H1 (cell line): ENCODE data around the gene FGF19. TPM values are rescaled to one million over a fixed set of nuclear protein-coding genes. Genes with fewer than 3 reads are reported as not detected.

Experiments used
- CTCF ChIA-PET: fragments of 300-600 bp; sonication (Branson Sonifier 250); formaldehyde crosslinking; loops from one replicate; lab custom pipeline; 2021; ENCODE audit not compliant: partially characterized antibody; lab: Charles Lee
- POLR2A ChIA-PET: fragments of 300-600 bp; sonication (Branson Sonifier 250); formaldehyde crosslinking; loops from one replicate; lab custom pipeline; 2021; ENCODE audit warnings: inconsistent platforms; ENCODE audit not compliant: partially characterized antibody; lab: Charles Lee
- DNase-seq, 2 experiments: peaks; one replicate each; pipeline versions ENCODE4 v3.0.0 to v3.0.0-alpha.2; 2010 to 2022; ENCODE audit warnings: low spot score in 2 of 2, low read depth in 1 of 2, mixed read lengths in 1 of 2
- FAIRE-seq: peaks from 2 replicates; lab custom pipeline; 2011; peaks lifted over from hg19 to GRCh38; lab: Jason Lieb, UNC
- H2AFZ ChIP-seq: 2 replicates; pipeline ENCODE4 v1.8.1; 2012; ENCODE audit warnings: low read length, inconsistent platforms
- H2AK5ac ChIP-seq: 2 replicates; pipeline ENCODE4 v1.6.1; 2013; ENCODE audit warnings: low read depth, low read length
- H2BK120ac ChIP-seq: replicated peaks from 2 replicates; pipeline ENCODE3; 2013; ENCODE audit warnings: low read depth, low read length, inconsistent platforms
- H2BK12ac ChIP-seq: 2 replicates; pipeline ENCODE4 v1.6.1; 2013; ENCODE audit warnings: low read depth, low read length
- H2BK15ac ChIP-seq: 2 replicates; pipeline ENCODE4 v1.6.1; 2013; ENCODE audit warnings: low read length
- H2BK20ac ChIP-seq: 2 replicates; pipeline ENCODE4 v1.6.1; 2013; ENCODE audit warnings: low read length
- H2BK5ac ChIP-seq: 2 replicates; pipeline ENCODE4 v1.6.1; 2013; ENCODE audit warnings: low read depth, low read length
- H3K14ac ChIP-seq: 2 replicates; pipeline ENCODE4 v1.6.1; 2013; ENCODE audit warnings: inconsistent platforms; ENCODE audit not compliant: insufficient read length
- H3K18ac ChIP-seq: 2 replicates; pipeline ENCODE4 v1.6.1; 2013; ENCODE audit warnings: low read length; ENCODE audit errors: extremely low read depth
- H3K23ac ChIP-seq: 2 replicates; pipeline ENCODE4 v1.6.1; 2013; ENCODE audit warnings: inconsistent platforms; ENCODE audit not compliant: insufficient read length
- H3K23me2 ChIP-seq: 2 replicates; pipeline ENCODE4 v1.6.1; 2013; ENCODE audit warnings: low read depth, low read length
- H3K27ac ChIP-seq: 2 replicates; pipeline ENCODE4 v1.6.1; 2011; ENCODE audit warnings: low read depth, low read length, inconsistent platforms
- H3K27me3 ChIP-seq, 4 experiments: replicated peaks in 1 of 4; 1 replicate in 1 of 4; 2 replicates in 3 of 4; pipeline versions ENCODE4 v1.6.1 to v1.8.1; 2011 to 2013; ENCODE audit warnings: low read length in 3 of 4, mild to moderate bottlenecking in 3 of 4, inconsistent platforms in 2 of 4, mixed read lengths in 2 of 4, moderate library complexity in 1 of 4; ENCODE audit not compliant: control insufficient read depth in 3 of 4, insufficient read depth in 3 of 4; ENCODE audit errors: extremely low read depth in 1 of 4
- H3K36me3 ChIP-seq, 4 experiments: 2 replicates each; pipeline versions ENCODE4 v1.6.1 to v1.8.1; 2011 to 2013; ENCODE audit warnings: mild to moderate bottlenecking in 4 of 4, low read length in 3 of 4, moderate library complexity in 2 of 4, control low read depth in 1 of 4, inconsistent platforms in 1 of 4; ENCODE audit not compliant: insufficient read depth in 4 of 4, control insufficient read depth in 2 of 4
- H3K4ac ChIP-seq: replicated peaks from 2 replicates; pipeline ENCODE3; 2013; ENCODE audit warnings: low read length, low read depth, mixed read lengths, inconsistent platforms; ENCODE audit not compliant: insufficient read length
- H3K4me1 ChIP-seq, 4 experiments: replicated peaks in 1 of 4; 1 replicate in 1 of 4; 2 replicates in 3 of 4; pipeline versions ENCODE4 v1.6.1 to v1.8.1; 2011 to 2013; ENCODE audit warnings: low read length in 3 of 4, inconsistent platforms in 2 of 4, mixed read lengths in 1 of 4; ENCODE audit not compliant: insufficient read depth in 4 of 4, control insufficient read depth in 3 of 4
- H3K4me2 ChIP-seq, 2 experiments: 2 replicates each; pipeline versions ENCODE4 v1.6.1 to v1.8.1; 2011 to 2013; ENCODE audit warnings: low read depth in 2 of 2, low read length in 2 of 2, control low read depth in 1 of 2, inconsistent platforms in 1 of 2, mild to moderate bottlenecking in 1 of 2; ENCODE audit not compliant: insufficient read depth in 1 of 2
- H3K4me3 ChIP-seq, 4 experiments: fragments of 200-600, 300-600 bp in 1 of 4; sonication (generic), shearing (Covaris generic), sonication (Bioruptor Twin) in 1 of 4; 2 replicates each; pipeline versions ENCODE4 v1.5.1 to v1.8.1; 2011 to 2016; ENCODE audit warnings: low read length in 4 of 4, low read depth in 3 of 4, control low read depth in 2 of 4, inconsistent platforms in 2 of 4, mild to moderate bottlenecking in 2 of 4, mixed read lengths in 1 of 4, moderate library complexity in 1 of 4; ENCODE audit not compliant: insufficient read depth in 2 of 4; ENCODE audit errors: extremely low read depth in 1 of 4
- H3K56ac ChIP-seq: replicated peaks from 2 replicates; pipeline ENCODE3; 2013; ENCODE audit warnings: low read depth, mild to moderate bottlenecking, mixed read lengths, low read length, inconsistent platforms; ENCODE audit not compliant: insufficient read length
- H3K79me1 ChIP-seq: 2 replicates; pipeline ENCODE4 v1.6.1; 2013; ENCODE audit warnings: low read depth, low read length, control low read depth
- H3K79me2 ChIP-seq, 2 experiments: 2 replicates each; pipeline versions ENCODE4 v1.6.1 to v1.8.1; 2012 to 2013; ENCODE audit warnings: low read length in 2 of 2, mild to moderate bottlenecking in 2 of 2, inconsistent platforms in 1 of 2; ENCODE audit not compliant: insufficient read depth in 2 of 2, control insufficient read depth in 1 of 2
- H3K9ac ChIP-seq, 4 experiments: replicated peaks in 1 of 4; 1 replicate in 1 of 4; 2 replicates in 3 of 4; pipeline versions ENCODE4 v1.6.1 to v1.8.1; 2011 to 2013; ENCODE audit warnings: low read depth in 3 of 4, low read length in 3 of 4, control low read depth in 2 of 4, mild to moderate bottlenecking in 2 of 4, moderate library complexity in 2 of 4, inconsistent platforms in 1 of 4; ENCODE audit errors: extremely low read depth in 1 of 4
- H3K9me3 ChIP-seq, 2 experiments: 2 replicates each; pipeline versions ENCODE4 v1.6.1 to v1.8.1; 2012 to 2013; ENCODE audit warnings: mild to moderate bottlenecking in 2 of 2, moderate library complexity in 2 of 2, control low read depth in 1 of 2, inconsistent platforms in 1 of 2, low read depth in 1 of 2, low read length in 1 of 2, mixed read lengths in 1 of 2; ENCODE audit not compliant: insufficient read depth in 2 of 2
- H4K20me1 ChIP-seq, 2 experiments: replicated peaks in 1 of 2; 2 replicates each; pipeline versions ENCODE3 to v1.8.1; 2011 to 2013; ENCODE audit warnings: inconsistent platforms in 2 of 2, low read length in 2 of 2, mild to moderate bottlenecking in 1 of 2; ENCODE audit not compliant: insufficient read depth in 2 of 2, control insufficient read depth in 1 of 2
- H4K5ac ChIP-seq: 2 replicates; pipeline ENCODE4 v1.6.1; 2013; ENCODE audit warnings: low read length, low read depth, mixed read lengths, inconsistent platforms; ENCODE audit not compliant: insufficient read length
- H4K8ac ChIP-seq: 2 replicates; pipeline ENCODE4 v1.8.0; 2013; ENCODE audit warnings: mild to moderate bottlenecking, moderate library complexity, low read length, inconsistent platforms; ENCODE audit not compliant: insufficient read depth; ENCODE audit errors: extremely low read depth
- H4K91ac ChIP-seq: replicated peaks from 2 replicates; pipeline ENCODE3; 2013; ENCODE audit warnings: low read length, mixed read lengths, inconsistent platforms; ENCODE audit not compliant: insufficient read length
- CBX5 ChIP-seq: fragments of 300-800, 300-1000 bp; sonication (generic); IDR thresholded peaks from 2 replicates; pipeline ENCODE4 v1.7.1; 2016; ENCODE audit warnings: antibody characterized with exemption, low read length, low read depth
- CBX8 ChIP-seq: fragments of 300-800, 300-1000 bp; sonication (generic); IDR thresholded peaks from 2 replicates; pipeline ENCODE4 v1.7.1; 2016; ENCODE audit warnings: low read depth, low read length, borderline replicate concordance
- EP300 ChIP-seq, 2 experiments: IDR thresholded peaks; 1 replicate in 1 of 2; 2 replicates in 1 of 2; pipeline ENCODE4 v1.6.1; 2011 to 2012; ENCODE audit warnings: low read depth in 2 of 2, low read length in 2 of 2, mild to moderate bottlenecking in 2 of 2, borderline replicate concordance in 1 of 2, inconsistent platforms in 1 of 2, moderate library complexity in 1 of 2
- GABPA ChIP-seq: IDR thresholded peaks from 2 replicates; pipeline ENCODE4 v1.6.1; 2011; ENCODE audit warnings: mild to moderate bottlenecking, low read length, moderate library complexity, borderline replicate concordance; ENCODE audit not compliant: insufficient read depth
- GTF2F1 ChIP-seq: IDR thresholded peaks from 2 replicates; pipeline ENCODE4 v1.6.1; 2012; ENCODE audit warnings: low read depth, low read length, improper control_type of control experiment, borderline replicate concordance
- HDAC2 ChIP-seq, 2 experiments: fragments of 300-600 bp in 1 of 2; sonication (generic) in 1 of 2; IDR thresholded peaks; 2 replicates each; pipeline ENCODE4 v1.6.1; 2011 to 2012; ENCODE audit warnings: low read depth in 2 of 2, low read length in 2 of 2, mild to moderate bottlenecking in 2 of 2, moderate library complexity in 2 of 2, borderline replicate concordance in 1 of 2, inconsistent platforms in 1 of 2
- KDM5A ChIP-seq: fragments of 200-600 bp; IDR thresholded peaks from 2 replicates; pipeline ENCODE4 v1.7.1; 2012; ENCODE audit warnings: mild to moderate bottlenecking, low read length, inconsistent platforms, mixed read lengths
- RXRA ChIP-seq: IDR thresholded peaks from 2 replicates; pipeline ENCODE4 v1.6.1; 2011; ENCODE audit warnings: low read depth, mild to moderate bottlenecking, low read length, moderate library complexity; ENCODE audit not compliant: insufficient read depth
- SAP30 ChIP-seq: fragments of 300-600 bp; sonication (generic); IDR thresholded peaks from 2 replicates; pipeline ENCODE4 v1.7.1; 2012; ENCODE audit warnings: low read length, moderate library complexity, mild to moderate bottlenecking, inconsistent platforms; ENCODE audit not compliant: insufficient read depth, insufficient replicate concordance
- WGBS, 2 experiments: shearing (Covaris generic) in 1 of 2; methylation state at CpG; one replicate each; pipeline versions ENCODE4 v1.1.6 to v1.1.7; 2013 to 2015; ENCODE audit warnings: low lambda C conversion rate in 2 of 2, mixed read lengths in 2 of 2, inconsistent platforms in 1 of 2, low coverage in 1 of 2, missing lambda C conversion rate in 1 of 2; ENCODE audit not compliant: insufficient replicate concordance in 2 of 2, insufficient coverage in 1 of 2, insufficient read length in 1 of 2; ENCODE audit errors: extremely low coverage in 1 of 2, missing lambda C conversion rate in 1 of 2; 5-methylcytosine and 5-hydroxymethylcytosine counted together
- polyA plus RNA-seq, 7 experiments: library from polyadenylated mRNA; depleted of rRNA in 3 of 7; stranded (reverse) in 5 of 7; unstranded in 2 of 7; fragments of >200 nt in 5 of 7; fragments of 200-250 nt in 2 of 7; gene quantifications; 1 replicate in 5 of 7; 2 replicates in 1 of 7; 4 replicates in 1 of 7; pipeline versions ENCODE4 v1.2.1 to v1.2.3, GENCODE V29; 2011 to 2013; ENCODE audit warnings: missing spikeins in 2 of 7, mixed read lengths in 2 of 7
- total RNA-seq: library from RNA; stranded (reverse); fragmentation: NEBNext Ultra II Directional; extraction: Animal tissue kit (Norgen Biotek cat#: 25700); gene quantifications from 2 replicates; pipeline ENCODE4 v1.2.1, GENCODE V29; 2021
- TF ChIP-seq, protein P1 (sequence below): IDR thresholded peaks from 2 replicates; pipeline ENCODE4 v1.6.1; 2011; ENCODE audit warnings: low read length, improper control_type of control experiment

FGF19 gene
- total and polyA plus RNA-seq, 2 of the 8 experiments (the other 6 are each of a cell fraction or from before 2014, with no cell fraction given) = 9.6 to 14.8 TPM

DNA sequence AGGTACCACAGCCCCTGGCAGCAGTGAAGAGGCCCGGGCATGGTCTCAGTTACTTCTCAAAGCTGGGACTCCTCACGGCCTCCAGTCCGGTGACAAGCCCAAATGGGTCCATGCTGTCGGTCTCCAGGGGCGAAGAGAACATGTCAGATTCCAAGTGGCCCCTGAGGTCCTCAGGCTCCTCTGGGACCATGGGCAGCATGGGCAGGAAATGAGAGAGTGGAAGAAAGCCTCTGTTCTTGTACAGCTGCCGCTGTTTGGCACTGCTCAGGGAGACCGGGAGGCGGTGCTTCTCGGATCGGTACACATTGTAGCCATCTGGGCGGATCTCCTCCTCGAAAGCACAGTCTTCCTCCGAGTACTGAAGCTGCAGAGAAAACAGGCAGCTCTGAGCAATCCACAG lies 4.6 kb downstream of the FGF19 start:
- no peak overlapping the region for H2AFZ ChIP-seq
- no peak overlapping the region; a peak in 1 of 7 replicates for H3K9ac ChIP-seq
- ChIA-PET POLR2A (interaction anchor here (1.1 to 4.2 kb wide), 2 partner anchors 10 to 41 kb away, joined by 3 to 23 read pairs; no protein-coding TSS in a partner anchor), CTCF (interaction anchor here (1.1 to 1.2 kb wide), 3 partner anchors 10 to 102 kb away, joined by 4 read pairs; no protein-coding TSS in a partner anchor)
- peaks cover 6 to 25% (median 12%) of the 10 kb centered on the region in 4 experiments; a peak in 6 of 7 replicates for H3K4me1 ChIP-seq
- H3K79me1 ChIP-seq = no peaks in the 10 kb centered on the region; the same call in 1 of the 2 replicates
- DNase-seq = no peak
- 0 out of 2 replicates have a peak overlapping the region, but pooled peaks have one; percentile 71 for H2AK5ac ChIP-seq
- H2BK120ac ChIP-seq = peak overlapping the region; percentile 28
- no peak overlapping the region for H3K56ac ChIP-seq
- H4K91ac ChIP-seq = peak overlapping the region; percentile 86
- H2BK12ac ChIP-seq = peak overlapping the region; percentile 84; the same call in 1 of the 2 replicates
- H2BK5ac ChIP-seq = peak overlapping the region; percentile 66
- H3K4ac ChIP-seq = no peak overlapping the region
- no peak for FAIRE-seq
- H4K20me1 ChIP-seq = peaks cover 1 to 5% of the 10 kb centered on the region in 2 experiments
- H3K23ac ChIP-seq = no peak overlapping the region
- H3K27me3 ChIP-seq = peaks cover 0 to 5% (median 3%) of the 10 kb centered on the region in 4 experiments; a peak in 3 of 7 replicates
- 0 out of 2 replicates have a peak overlapping the region, but pooled peaks have one; percentile 12 for H4K8ac ChIP-seq
- 94% methylated on average over 13 of the region's 13 CpGs; no CpG with 5 or more reads in 1 of the 2 experiments for WGBS, 2 experiments
- no peaks in the 10 kb centered on the region for H3K79me2 ChIP-seq
- no peak overlapping the region for H3K18ac ChIP-seq
- peak overlapping the region; percentile 81; the same call in 1 of the 2 replicates for H2BK15ac ChIP-seq
- H3K4me2 ChIP-seq = no peak overlapping the region
- peaks cover 0 to 10% (median 4%) of the 10 kb centered on the region in 4 experiments; a peak in 3 of 8 replicates for H3K36me3 ChIP-seq
- H3K23me2 ChIP-seq = peaks cover 5% of the 10 kb centered on the region; the same call in 1 of the 2 replicates
- H3K27ac ChIP-seq = no peak overlapping the region
- H3K14ac ChIP-seq = no peak overlapping the region
- H4K5ac ChIP-seq = no peak overlapping the region
- peak overlapping the region; percentile 80 for H2BK20ac ChIP-seq
- no peaks in the 10 kb centered on the region for H3K9me3 ChIP-seq
- no peak overlapping the region for H3K4me3 ChIP-seq
- TF ChIP-seq, protein P1, sequence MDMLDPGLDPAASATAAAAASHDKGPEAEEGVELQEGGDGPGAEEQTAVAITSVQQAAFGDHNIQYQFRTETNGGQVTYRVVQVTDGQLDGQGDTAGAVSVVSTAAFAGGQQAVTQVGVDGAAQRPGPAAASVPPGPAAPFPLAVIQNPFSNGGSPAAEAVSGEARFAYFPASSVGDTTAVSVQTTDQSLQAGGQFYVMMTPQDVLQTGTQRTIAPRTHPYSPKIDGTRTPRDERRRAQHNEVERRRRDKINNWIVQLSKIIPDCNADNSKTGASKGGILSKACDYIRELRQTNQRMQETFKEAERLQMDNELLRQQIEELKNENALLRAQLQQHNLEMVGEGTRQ = no peak
- no peak for TF ChIP-seq KDM5A
- TF ChIP-seq CBX5 = no peak
- no peak for TF ChIP-seq GTF2F1
- TF ChIP-seq SAP30 = no peak
- no peak for TF ChIP-seq GABPA
- TF ChIP-seq CBX8 = no peak
- no peak for TF ChIP-seq EP300 (IDR thresholded peaks at IDR 0.05; ENCODE audit: borderline replicate concordance in 1 of 2, low read depth in 2 of 2, low read length in 2 of 2)
- no peak for TF ChIP-seq HDAC2 (IDR thresholded peaks at IDR 0.05; ENCODE audit: borderline replicate concordance in 1 of 2, low read depth in 2 of 2, low read length in 2 of 2)
- no peak for TF ChIP-seq RXRA
